GM18502 (cell line): ENCODE data around the gene TIAM2.
"Not testable (repeated sequence)": the region's sequence is repeated elsewhere in the genome, so short reads cannot be mapped to it uniquely, and the experiment has no call there.

Source experiments
- ATAC-seq: cut with Tn5 transposase; IDR thresholded peaks from one replicate; pipeline ENCODE4 v1.9.1; 2021; ENCODE audit warnings: mild to moderate bottlenecking; ENCODE audit not compliant: unreplicated experiment, poor library complexity

Gene TIAM2

GRCh38 chr6:155152211-155153076 lies 157.3 kb downstream of the TIAM2 start:
- ATAC-seq: no peak

DNA sequence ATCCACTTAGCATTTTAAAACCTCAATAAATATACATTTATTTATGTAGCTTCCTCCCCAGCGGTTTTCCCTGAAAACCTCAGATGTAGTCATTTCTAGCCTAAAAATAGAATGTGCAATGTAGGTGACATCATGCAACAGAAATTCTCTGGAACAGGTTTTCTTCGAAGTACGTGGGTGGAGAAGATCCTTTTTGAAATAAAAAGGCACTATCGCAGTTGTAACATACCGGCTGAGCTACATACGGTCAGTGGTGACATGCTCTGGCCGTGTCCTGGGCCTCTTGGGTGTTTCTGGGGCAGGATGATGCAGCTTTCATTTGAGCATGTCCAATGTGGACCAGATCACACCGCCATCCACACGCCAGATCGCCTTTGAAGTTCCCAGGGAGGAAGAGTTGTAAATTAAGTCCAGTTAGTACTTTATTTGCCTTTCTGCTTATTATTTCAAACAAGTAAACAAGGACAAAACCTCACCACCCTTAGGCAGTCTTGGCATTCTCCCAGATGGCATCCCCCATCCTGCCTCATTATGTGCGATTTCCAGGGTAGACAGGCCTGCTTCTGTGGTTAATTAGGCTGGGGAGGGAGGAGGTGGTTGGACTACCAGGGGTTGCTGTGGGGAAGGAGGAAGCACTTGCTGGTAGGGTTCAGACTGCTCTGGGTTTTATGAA lies 159.2 kb downstream of the TIAM2 start:
- ATAC-seq: no peak

- ATAC-seq: no peak
Measured at GRCh38 chr6:155155787-155156447, 160.8 kb downstream of the TIAM2 start.

DNA sequence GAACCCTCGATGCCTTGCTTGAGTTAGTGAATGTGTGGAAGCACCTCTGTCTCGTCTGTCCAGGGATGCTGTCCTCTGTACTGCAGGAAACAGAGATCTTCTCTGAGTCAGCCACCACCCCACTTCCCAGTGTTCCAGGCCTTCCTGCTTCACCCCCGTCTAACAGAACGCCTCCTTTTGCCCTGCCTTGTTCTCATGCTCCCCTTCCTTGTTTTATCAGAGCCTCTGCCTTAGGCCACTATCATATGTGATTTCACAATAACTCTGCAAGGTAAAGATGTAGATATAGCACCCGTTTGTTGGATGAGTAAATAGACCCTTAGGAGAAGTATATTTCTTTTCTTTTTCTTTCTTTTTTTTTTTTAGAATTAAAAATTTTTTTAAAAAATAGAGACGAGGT lies 162.0 kb downstream of the TIAM2 start:
- no peak for ATAC-seq

- peak; percentile 50 for ATAC-seq
Measured at GRCh38 chr6:155158030-155158843, 163.1 kb downstream of the TIAM2 start.

DNA sequence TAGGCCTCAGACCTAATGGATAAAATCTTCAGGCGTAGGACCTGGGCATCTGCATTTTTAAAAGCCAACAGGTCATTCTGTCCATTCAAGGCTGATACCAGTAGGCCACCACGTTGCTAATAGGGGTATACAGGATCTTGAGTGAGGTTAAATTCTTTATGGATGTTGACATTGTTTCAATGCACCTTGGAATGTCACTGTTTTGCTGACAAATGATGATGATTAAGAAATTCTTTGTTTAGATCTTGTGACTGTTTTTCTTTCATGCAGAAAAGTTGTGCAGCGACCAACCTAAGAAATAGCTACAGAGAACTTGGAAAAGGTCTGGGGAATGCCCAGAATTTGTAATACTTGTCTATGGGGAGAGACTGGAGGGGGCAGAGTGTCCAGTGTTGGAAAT lies 167.6 kb downstream of the TIAM2 start:
- no peak for ATAC-seq

GRCh38 chr6:155163601-155164000 lies 168.5 kb downstream of the TIAM2 start:
- ATAC-seq: no peak

DNA sequence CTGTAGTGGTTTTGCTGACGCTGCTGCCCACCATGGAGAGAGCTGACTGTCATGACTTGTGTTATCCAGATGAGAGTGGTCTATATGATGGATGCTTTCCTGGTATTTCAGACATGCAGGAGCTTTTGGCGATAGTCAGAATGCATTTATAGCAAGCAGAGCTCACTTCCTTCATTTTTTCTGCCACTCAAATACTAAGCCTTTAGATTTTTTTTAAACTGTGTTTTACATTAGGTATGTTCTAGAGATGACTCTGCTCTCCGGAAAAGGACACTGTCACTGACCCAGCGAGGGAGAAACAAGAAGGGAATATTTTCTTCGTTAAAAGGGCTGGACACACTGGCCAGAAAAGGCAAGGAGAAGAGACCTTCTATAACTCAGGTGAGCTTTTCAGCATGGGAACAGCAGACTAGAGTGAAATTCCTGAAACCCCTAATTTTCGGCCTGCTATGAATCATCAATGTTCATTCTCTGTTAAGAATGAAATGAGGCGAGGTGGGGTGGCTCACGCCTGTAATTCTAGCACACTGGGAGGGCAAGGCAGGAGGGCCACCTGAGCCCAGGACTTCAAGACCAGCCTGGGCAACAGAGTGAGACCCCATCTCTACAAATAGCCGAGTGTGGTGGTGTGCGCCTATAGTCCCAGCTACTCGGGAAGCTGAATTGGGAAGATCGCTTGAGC lies 170.1 kb downstream of the TIAM2 start:
- peak; percentile 64 for ATAC-seq

- no peak for ATAC-seq
Measured at GRCh38 chr6:155170519-155170918, 175.4 kb downstream of the TIAM2 start.

DNA sequence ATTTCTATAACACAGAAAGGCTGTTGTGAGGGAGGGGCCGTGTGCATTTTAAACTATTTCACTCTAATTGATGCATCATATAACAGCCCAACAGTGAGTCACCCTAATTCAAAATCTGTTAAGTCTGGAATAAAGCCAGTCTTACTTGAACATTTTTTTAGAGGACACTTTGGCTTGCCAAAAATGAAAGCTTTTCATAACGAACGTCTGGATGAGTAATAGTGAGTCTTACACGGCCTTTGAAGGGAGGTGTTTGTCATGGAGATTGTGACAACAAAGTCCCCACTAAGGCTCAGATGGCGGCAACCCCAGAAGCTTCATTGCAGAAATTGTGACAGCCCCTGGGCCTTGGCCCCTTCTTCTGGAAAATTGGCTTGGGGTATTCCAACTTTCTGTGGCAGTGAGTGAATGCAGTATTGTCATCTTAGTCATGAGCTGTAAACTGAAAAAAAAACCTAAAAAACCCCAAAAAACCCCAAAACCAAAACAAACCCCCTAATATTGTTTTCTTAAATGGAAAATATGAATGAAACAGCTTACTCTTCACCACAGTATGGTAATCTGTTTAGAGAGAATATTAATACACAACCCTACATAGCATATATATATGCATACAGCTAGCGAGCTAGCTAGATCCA lies 176.1 kb downstream of the TIAM2 start:
- peak; percentile 93 for ATAC-seq

- peak; percentile 9 for ATAC-seq
Measured at GRCh38 chr6:155171747-155172449, 176.8 kb downstream of the TIAM2 start.

DNA sequence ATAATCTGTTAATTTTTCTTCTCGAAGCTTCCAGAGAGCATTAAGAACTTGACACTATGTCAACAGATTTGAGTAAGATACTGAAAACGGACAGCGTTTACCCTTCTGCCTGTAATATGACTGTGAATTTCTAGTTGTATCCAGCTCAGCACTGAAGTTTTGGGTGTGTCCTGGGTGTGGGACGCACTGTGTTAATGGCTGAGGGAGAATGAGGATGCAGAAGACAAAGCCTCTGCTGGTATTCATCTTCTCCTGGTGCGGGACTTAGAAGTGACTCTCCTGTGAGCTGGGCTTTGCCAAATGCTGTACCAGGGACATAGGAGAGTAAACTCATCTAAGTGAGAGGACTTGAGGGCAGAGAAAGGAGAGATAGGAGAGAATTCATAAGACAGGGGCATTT lies 178.4 kb downstream of the TIAM2 start:
- ATAC-seq: no peak

GRCh38 chr6:155174576-155175211 lies 179.6 kb downstream of the TIAM2 start:
- peak; percentile 50 for ATAC-seq

DNA sequence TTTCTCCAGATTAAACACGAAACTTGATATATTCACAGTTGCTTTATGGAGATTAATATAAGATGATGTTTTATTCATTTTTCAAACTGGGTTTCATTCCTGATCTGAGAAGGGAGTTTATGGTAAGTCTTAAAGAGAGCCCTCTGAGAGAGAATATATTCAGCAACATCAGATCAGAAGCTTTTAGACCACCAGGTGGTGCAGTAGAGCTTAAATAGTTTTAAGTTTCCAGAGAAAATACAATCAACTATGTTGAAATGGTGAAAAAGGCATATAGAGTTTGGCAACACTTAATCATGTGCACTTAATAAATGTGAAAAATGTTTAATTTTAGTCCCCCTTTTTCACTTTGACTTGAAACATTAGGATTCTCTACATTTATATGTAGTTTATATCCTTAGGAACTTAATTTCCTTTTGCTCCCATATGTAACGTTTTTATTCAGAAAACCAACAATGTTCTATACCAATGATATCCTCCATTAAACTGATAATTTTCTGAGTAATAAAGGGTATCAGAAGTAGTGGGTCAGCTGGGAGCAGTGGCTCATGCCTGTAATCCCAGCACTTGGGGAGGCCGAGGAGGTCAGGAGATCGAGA lies 182.3 kb downstream of the TIAM2 start:
- ATAC-seq: no peak

DNA sequence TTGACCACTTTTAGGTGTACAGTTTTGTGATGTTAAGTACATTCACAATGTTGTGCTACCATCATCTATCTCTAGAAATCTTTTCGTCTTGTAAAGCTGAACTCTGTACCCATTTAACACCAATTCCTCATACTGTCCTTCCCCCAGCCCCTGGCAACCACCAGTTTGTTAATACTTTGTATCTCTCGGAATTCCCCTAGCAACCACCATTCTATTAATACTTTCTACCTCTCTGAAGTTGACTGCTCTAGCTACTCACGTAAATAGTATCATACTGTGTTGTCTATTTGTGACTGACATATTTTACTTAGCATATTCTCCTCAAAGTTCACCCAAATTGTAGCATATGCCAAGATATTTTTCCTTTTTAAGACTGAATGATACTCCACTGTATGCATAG lies 186.4 kb downstream of the TIAM2 start:
- ATAC-seq: peak; percentile 76

GRCh38 chr6:155182103-155182502 lies 187.0 kb downstream of the TIAM2 start:
- no peak for ATAC-seq

GRCh38 chr6:155183095-155183494 lies 188.0 kb downstream of the TIAM2 start:
- ATAC-seq: peak; percentile 33

GRCh38 chr6:155185041-155185440 lies 189.9 kb downstream of the TIAM2 start:
- ATAC-seq: not testable (repeated sequence)
